Glutamatergic neuron (in vitro differentiated cells): ENCODE measurements around the gene E2F6. TPM values are rescaled to one million over a fixed set of nuclear protein-coding genes. Genes with fewer than 3 reads are reported as not detected.
A peak's percentile ranks its signal among the peaks of the same experiment; 100 is the strongest.

Source experiments
- DNase-seq: peaks from one replicate; pipeline ENCODE4 v3.0.0; 2022
- H3K27ac Mint-ChIP-seq: one replicate; pipeline ENCODE4 v1.8.0; 2020; ENCODE audit warnings: mild to moderate bottlenecking, mixed read lengths, inconsistent platforms; ENCODE audit not compliant: unreplicated experiment
- H3K27me3 Mint-ChIP-seq: one replicate; pipeline ENCODE4 v1.8.0; 2020; ENCODE audit warnings: mild to moderate bottlenecking, moderate library complexity, mixed read lengths, inconsistent platforms; ENCODE audit not compliant: unreplicated experiment
- H3K36me3 Mint-ChIP-seq: one replicate; pipeline ENCODE4 v1.8.0; 2020; ENCODE audit warnings: mild to moderate bottlenecking, mixed read lengths, inconsistent platforms; ENCODE audit not compliant: unreplicated experiment
- H3K4me1 Mint-ChIP-seq: one replicate; pipeline ENCODE4 v1.8.0; 2020; ENCODE audit warnings: mild to moderate bottlenecking, low read depth, mixed read lengths, inconsistent platforms; ENCODE audit not compliant: unreplicated experiment
- H3K4me3 Mint-ChIP-seq: one replicate; pipeline ENCODE4 v1.8.0; 2020; ENCODE audit warnings: mild to moderate bottlenecking, mixed read lengths, inconsistent platforms; ENCODE audit not compliant: unreplicated experiment
- H3K9me3 Mint-ChIP-seq: one replicate; pipeline ENCODE4 v1.8.0; 2020; ENCODE audit warnings: mild to moderate bottlenecking, moderate library complexity, mixed read lengths, inconsistent platforms; ENCODE audit not compliant: unreplicated experiment
- CTCF ChIP-seq: fragments of 200-600 bp; sonication (generic); IDR thresholded peaks from one replicate; pipeline ENCODE4 v1.5.0; 2021; ENCODE audit not compliant: partially characterized antibody, unreplicated experiment
- total RNA-seq: library from RNA; stranded (reverse); fragmentation: NEBNext Ultra II Directional; extraction: Animal tissue kit (Norgen Biotek cat#: 25700); gene quantifications from one replicate; pipeline ENCODE4 v1.2.1, GENCODE V29; 2021; ENCODE audit not compliant: unreplicated experiment

The E2F6 gene
- total RNA-seq, 1 donor from 2014 or later, result 22.1 TPM

- no peak overlapping the region for H3K27ac Mint-ChIP-seq
- no peak for DNase-seq
- no peak overlapping the region for H3K4me3 Mint-ChIP-seq
- peaks cover 2% of the 10 kb centered on the region for H3K27me3 Mint-ChIP-seq
- no peaks in the 10 kb centered on the region for H3K9me3 Mint-ChIP-seq
- H3K36me3 Mint-ChIP-seq, result no peaks in the 10 kb centered on the region
- H3K4me1 Mint-ChIP-seq, result peaks cover 22% of the 10 kb centered on the region
- TF ChIP-seq CTCF, result no peak
These were observed 11.1 kb downstream of the E2F6 start for GRCh38 chr2:11454824-11455223.

GRCh38 chr2:11450791-11451190, 15.2 kb downstream of the E2F6 start:
- H3K9me3 Mint-ChIP-seq, result no peaks in the 10 kb centered on the region
- no peak for TF ChIP-seq CTCF
- no peaks in the 10 kb centered on the region for H3K36me3 Mint-ChIP-seq
- H3K27ac Mint-ChIP-seq, result no peak overlapping the region
- peaks cover 10% of the 10 kb centered on the region for H3K4me1 Mint-ChIP-seq
- peaks cover 1% of the 10 kb centered on the region for H3K27me3 Mint-ChIP-seq
- no peak overlapping the region for H3K4me3 Mint-ChIP-seq
- no peak for DNase-seq

GRCh38 chr2:11446733-11447248, 19.2 kb downstream of the E2F6 start:
- no peak overlapping the region for H3K4me3 Mint-ChIP-seq
- H3K9me3 Mint-ChIP-seq, result peaks cover 3% of the 10 kb centered on the region
- H3K27me3 Mint-ChIP-seq, result peaks cover 1% of the 10 kb centered on the region
- H3K27ac Mint-ChIP-seq, result no peak overlapping the region
- no peaks in the 10 kb centered on the region for H3K4me1 Mint-ChIP-seq
- TF ChIP-seq CTCF, result peak; percentile 81
- DNase-seq, result peak; percentile 62
- peaks cover 18% of the 10 kb centered on the region for H3K36me3 Mint-ChIP-seq

- peaks cover 4% of the 10 kb centered on the region for H3K27me3 Mint-ChIP-seq
- TF ChIP-seq CTCF, result no peak
- peaks cover 3% of the 10 kb centered on the region for H3K9me3 Mint-ChIP-seq
- H3K36me3 Mint-ChIP-seq, result peaks cover 29% of the 10 kb centered on the region
- no peak overlapping the region for H3K27ac Mint-ChIP-seq
- no peak for DNase-seq
- H3K4me1 Mint-ChIP-seq, result no peaks in the 10 kb centered on the region
- no peak overlapping the region for H3K4me3 Mint-ChIP-seq
These were observed 21.2 kb downstream of the E2F6 start for GRCh38 chr2:11444737-11445136.

- no peak overlapping the region for H3K4me3 Mint-ChIP-seq
These were observed 27.3 kb downstream of the E2F6 start for GRCh38 chr2:11438555-11439080.

More at GRCh38 chr2:11438555-11439080, 27.3 kb downstream of the E2F6 start:
- no peaks in the 10 kb centered on the region for H3K4me1 Mint-ChIP-seq
- H3K27me3 Mint-ChIP-seq, result peaks cover 3% of the 10 kb centered on the region
- H3K9me3 Mint-ChIP-seq, result peaks cover 5% of the 10 kb centered on the region
- TF ChIP-seq CTCF, result no peak
- peaks cover 37% of the 10 kb centered on the region for H3K36me3 Mint-ChIP-seq
- H3K27ac Mint-ChIP-seq, result no peak overlapping the region
- DNase-seq, result no peak
